Hepatocyte (in vitro differentiated cells): ENCODE results near the gene P2RY8.

Source experiments
- EZH2 ChIP-seq: fragments of 200-600 bp; sonication (generic); IDR thresholded peaks from 2 replicates; pipeline ENCODE4 v1.6.1; 2016; ENCODE audit warnings: antibody characterized with exemption, mild to moderate bottlenecking, borderline replicate concordance
- EZH2phosphoT487 ChIP-seq: fragments of 200-600 bp; sonication (generic); IDR thresholded peaks from one replicate; pipeline ENCODE4 v1.6.1; 2018; ENCODE audit warnings: antibody characterized with exemption, mild to moderate bottlenecking, low read depth, moderate library complexity; ENCODE audit not compliant: unreplicated experiment, severe bottlenecking
- TF ChIP-seq, protein P1 (sequence below): fragments of 200-600 bp; sonication (generic); IDR thresholded peaks from 2 replicates; pipeline ENCODE4 v1.5.1; 2016; ENCODE audit warnings: antibody characterized with exemption, mild to moderate bottlenecking; ENCODE audit not compliant: poor library complexity

GRCh38 chrX:1533058-1533457 is 3.9 kb downstream of the P2RY8 start:
- TF ChIP-seq, protein P1, sequence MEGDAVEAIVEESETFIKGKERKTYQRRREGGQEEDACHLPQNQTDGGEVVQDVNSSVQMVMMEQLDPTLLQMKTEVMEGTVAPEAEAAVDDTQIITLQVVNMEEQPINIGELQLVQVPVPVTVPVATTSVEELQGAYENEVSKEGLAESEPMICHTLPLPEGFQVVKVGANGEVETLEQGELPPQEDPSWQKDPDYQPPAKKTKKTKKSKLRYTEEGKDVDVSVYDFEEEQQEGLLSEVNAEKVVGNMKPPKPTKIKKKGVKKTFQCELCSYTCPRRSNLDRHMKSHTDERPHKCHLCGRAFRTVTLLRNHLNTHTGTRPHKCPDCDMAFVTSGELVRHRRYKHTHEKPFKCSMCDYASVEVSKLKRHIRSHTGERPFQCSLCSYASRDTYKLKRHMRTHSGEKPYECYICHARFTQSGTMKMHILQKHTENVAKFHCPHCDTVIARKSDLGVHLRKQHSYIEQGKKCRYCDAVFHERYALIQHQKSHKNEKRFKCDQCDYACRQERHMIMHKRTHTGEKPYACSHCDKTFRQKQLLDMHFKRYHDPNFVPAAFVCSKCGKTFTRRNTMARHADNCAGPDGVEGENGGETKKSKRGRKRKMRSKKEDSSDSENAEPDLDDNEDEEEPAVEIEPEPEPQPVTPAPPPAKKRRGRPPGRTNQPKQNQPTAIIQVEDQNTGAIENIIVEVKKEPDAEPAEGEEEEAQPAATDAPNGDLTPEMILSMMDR: no peak
- TF ChIP-seq EZH2phosphoT487 (no peak), EZH2 (no peak)
